ENCODE measurements around the gene MYL5.
"Not testable (repeated sequence)": the region's sequence is repeated elsewhere in the genome, so short reads cannot be mapped to it uniquely, and the experiment has no call there.

MYL5 gene

GRCh38 chr4:636628-637159, 37.6 kb upstream of the MYL5 start:
- DNase-seq, result no peak

- DNase-seq, result no peak
These were observed 36.6 kb upstream of the MYL5 start for GRCh38 chr4:637536-638280.

- DNase-seq, result not testable (repeated sequence)
These were observed 32.0 kb upstream of the MYL5 start for GRCh38 chr4:642366-642765.

DNA sequence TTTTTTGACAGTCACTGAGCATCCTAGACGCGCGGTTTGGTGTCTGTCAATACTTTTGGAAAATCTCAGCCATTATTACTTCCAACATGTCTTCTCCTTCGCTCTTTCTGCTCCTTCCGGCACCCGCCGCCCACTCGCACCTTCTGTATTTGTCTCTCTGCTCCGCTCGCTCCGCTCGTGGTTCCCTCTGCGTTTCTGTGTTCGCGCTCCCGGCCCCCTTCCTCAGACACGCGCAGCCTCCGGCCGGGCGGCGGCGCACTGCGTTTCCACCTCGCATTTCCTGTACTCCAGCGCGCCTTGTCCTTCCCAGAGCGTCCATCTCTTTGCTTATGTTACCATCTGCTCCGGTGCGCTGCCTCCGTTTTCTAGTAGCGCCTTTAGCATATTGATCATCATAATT, 27.9 kb upstream of the MYL5 start:
- peak; percentile 25 for DNase-seq

DNA sequence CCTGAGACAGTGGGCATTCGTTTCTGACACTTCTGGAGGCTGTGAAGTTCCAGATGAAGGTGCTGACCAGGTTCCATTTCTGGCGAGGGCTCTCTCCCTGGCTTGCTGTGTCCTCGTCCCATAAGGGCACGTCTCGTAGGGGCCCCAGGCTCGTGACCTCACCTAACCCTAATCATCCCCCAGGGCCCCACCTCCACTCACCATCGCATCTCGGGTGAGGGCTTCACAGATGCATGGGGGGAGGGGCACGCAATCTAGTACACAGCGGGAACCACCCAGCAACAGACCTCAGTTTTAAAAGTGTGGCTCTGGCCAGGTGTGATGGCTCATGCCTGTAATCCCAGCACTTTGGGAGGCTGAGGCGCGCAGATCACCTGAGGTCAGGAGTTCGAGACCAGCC, 26.9 kb upstream of the MYL5 start:
- peak; percentile 16 for DNase-seq

DNA sequence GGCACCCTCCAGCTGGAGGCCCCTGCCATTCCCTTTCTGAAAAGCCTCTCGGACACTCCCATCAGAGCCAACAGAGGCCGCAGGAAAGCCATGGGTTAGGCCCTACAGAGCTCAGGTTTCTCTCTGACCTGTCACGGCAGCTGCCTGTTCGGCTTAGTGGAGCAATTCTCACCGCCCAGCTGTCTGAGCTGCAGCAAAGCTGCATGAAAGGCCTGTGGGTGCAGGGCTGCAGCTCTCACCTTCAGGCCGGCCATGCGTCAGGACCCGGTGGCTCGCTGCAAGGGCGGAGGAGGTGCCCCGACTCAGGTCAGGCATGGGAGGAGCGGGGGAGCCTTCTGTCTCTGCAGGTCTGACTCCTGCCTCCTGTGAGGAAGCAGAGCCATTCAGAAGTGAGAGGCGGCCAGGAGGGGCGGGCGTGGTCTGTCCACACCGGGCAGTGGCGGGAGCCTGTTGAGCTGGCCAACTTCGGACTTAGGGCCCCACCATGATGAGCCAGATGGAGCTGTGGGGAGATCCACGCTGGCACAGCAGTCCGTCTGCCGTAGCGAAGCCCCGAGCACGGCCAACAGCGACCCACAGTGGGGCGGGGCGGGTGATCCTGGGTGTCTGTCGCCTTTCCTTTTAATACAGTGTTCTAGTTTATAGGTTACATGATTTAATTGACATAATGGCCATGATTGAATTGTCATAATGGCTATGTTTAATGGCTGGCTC, 25.6 kb upstream of the MYL5 start:
- peak; percentile 26 for DNase-seq

- no peak for DNase-seq
These were observed 25.1 kb upstream of the MYL5 start for GRCh38 chr4:649293-649625.

- DNase-seq, result peak; percentile 17
These were observed 24.5 kb upstream of the MYL5 start for GRCh38 chr4:649751-650310.

DNA sequence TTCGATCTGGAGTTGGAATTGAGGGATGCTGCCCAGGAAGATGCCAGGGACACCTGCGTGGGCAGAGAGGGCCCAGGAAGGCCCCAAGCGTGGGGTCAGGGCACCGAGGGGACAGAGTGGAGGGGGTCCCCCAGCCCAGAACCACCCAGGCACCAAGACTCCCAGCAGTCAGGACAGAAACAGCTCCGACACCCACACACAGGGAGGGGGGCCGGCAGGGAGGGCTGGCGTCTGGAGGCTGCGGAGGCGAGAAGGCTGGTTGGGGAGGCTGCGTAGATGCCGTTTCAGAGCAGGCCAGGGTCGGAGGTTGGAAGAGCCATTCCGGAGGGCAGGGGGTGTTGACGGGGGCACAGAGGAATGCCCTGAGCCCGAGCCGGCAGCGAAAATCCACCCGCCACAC, 23.9 kb upstream of the MYL5 start:
- DNase-seq, result peak; percentile 27

DNA sequence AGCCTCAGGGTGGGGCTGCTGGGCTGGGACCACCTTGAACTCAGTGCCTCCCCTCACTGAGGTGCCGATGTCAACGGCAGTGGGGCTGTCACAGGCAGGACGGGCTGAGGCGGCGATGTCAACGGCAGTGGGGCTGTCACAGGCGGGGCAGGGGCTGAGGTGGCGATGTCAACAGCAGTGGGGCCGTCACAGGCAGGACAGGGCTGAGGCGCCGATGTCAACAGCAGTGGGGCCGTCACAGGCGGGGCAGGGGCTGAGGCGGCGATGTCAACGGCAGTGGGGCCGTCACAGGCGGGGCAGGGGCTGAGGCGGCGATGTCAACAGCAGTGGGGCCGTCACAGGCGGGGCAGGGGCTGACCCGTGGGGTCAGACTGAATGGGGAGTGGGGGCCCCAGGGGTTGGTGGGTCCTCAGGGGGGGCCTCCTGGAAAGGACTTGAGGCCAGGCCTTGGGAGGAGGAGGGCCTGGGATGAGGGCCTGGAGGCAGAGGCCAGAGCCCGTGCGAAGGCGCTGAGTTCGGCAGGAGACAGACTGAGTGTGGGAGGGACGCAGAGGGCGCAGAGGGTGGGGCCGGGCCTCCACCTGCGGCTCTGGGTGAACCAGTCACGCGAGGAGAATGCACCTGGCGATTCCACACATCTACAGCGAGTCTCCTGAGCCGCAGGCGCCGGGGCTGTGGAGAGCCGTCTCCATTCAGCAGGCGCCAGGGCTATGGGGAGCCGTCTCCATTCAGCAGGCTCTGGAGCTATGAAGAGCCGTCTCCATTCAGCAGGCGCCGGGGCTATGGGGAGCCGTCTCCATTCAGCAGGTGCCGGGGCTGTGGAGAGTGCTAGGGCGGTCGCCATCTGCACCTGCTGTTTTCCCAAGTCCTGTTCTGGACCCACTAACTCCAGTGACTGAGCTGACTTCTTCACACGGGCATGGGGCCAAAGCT, 23.1 kb upstream of the MYL5 start:
- peak; percentile 14 for DNase-seq

DNA sequence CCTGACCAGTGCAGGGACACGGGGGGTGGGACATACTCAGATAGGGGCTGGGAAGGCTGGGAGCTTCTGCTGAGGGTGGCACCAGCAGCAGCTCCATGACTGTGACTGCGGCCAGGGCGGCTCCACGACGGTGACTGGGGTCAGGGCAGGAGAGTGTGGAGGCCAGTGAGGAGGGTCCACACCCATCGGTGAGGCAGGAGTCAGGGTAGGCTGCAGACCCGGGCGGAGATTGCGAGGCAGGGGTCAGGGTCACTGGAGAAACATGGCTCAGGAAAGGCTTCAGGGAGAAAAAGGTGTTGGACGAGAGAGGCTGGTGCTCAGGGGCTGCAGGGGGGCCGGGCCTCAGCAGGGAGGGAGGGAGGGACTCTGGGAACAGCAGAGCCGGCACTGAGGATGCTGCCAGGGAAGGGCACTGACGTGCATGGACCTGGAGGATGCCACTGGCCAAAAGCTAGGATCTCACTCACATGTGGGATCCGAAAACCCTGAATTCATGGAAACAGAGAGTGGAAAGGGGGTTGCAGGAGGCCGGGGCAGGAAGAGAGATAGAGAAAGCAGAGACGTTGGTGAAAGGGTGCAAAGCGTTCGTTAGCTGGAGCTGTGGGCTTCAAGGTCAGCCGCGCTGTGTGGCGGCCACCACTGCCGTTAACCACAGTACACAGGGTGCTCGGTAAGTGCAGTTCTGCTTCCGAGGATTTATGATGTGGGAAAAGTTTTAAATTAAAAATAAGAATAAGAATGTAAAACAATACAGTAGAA, 22.3 kb upstream of the MYL5 start:
- peak; percentile 19 for DNase-seq

- DNase-seq, result peak; percentile 20
These were observed 21.1 kb upstream of the MYL5 start for GRCh38 chr4:653080-653821.

DNA sequence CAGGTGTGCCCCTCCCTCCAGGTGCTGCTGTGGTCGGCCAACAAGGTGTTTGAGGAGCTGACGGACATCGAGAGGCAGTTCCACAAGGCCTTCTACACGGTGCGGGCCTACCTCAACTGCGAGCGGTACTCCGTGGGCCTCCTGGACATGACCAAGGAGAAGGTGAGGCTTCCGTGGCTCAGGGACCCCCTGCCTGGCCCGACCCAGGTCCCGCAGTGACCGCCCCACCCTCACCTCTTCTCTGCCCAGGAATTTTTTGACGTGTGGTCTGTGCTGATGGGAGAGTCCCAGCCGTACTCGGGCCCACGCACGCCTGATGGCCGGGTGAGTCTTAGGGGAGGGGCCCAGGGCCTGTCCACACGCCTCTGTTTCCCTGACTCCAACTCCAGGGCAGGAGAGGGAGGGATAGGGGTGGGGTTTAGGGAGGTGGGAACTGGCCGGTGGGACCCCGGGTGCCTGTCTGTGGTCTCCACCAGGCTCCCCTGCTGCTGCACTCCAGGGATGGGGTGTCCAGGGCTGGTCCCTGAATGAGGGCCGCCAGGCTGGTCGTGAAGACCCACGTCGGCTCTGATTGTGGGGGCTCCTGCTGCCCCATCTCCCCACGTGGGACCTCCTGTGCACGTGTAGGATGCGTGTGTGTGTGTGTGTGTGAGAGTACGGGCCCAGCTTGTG, 20.4 kb upstream of the MYL5 start:
- DNase-seq, result peak; percentile 23

DNA sequence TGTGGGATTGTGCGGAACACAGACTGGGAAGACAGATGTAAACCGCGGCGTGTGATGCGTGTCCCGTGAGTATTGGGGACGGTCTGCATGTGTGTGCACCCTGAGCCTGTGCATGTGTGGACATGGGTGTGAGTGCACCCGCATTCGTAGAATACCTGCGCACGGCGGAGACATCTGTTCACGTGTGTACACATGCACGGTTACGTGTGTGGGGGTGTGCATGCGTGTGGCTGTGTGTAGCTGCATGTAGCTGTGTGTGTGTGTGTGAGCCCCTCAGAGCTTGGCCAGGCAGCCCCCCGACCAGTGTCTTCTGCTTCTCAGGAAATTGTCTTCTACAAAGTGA, 19.9 kb upstream of the MYL5 start:
- DNase-seq, result no peak

- peak; percentile 18 for DNase-seq
These were observed 19.4 kb upstream of the MYL5 start for GRCh38 chr4:654871-655463.

- DNase-seq, result peak; percentile 15
These were observed 18.7 kb upstream of the MYL5 start for GRCh38 chr4:655464-656151.

DNA sequence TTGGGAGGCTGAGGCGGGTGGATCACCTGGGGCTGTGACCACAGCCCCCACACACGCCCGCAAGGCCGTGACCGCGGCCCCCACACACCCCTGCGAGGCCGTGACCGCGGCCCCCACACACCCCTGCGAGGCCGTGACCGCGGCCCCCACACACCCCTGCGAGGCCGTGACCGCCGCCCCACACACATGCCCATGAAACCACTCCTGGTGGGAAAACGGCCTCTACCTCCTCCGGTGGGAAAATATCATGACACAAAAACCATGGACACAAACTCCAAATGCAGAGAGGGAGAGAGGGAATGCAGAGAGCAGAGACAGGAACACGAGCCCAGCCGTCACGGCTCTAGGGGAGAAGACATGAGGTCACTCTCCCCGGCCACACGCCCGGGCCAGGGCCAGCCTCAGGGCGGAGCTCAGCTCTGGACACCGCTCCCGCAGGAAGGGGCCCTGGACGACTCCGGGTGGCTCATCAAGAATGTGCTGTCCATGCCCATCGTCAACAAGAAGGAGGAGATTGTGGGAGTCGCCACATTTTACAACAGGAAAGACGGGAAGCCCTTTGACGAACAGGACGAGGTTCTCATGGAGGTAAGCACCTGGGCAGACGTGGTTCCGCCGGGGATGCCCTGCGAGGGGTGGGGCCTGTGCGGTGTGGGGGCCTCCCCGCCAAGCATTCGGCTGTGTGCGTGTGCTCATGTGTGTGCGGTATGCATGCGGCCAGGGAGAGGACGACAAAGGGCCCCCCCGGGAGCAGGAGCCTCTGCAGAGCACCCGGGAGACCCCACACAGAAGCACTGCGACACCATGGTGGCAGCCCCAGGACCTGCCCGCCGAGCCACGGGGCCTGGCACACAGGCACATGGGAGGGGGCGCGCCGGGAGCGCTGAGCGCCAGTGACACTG, 17.7 kb upstream of the MYL5 start:
- peak; percentile 31 for DNase-seq

- peak; percentile 38 for DNase-seq
These were observed 17.0 kb upstream of the MYL5 start for GRCh38 chr4:657338-657833.
